ENCODE measurements around the gene RIN2. TPM values are rescaled to one million over a fixed set of nuclear protein-coding genes. Genes with fewer than 3 reads are reported as not detected.

Gene RIN2
- total RNA-seq, 2 donors from 2014 or later: 17.0 to 19.6 TPM

DNA sequence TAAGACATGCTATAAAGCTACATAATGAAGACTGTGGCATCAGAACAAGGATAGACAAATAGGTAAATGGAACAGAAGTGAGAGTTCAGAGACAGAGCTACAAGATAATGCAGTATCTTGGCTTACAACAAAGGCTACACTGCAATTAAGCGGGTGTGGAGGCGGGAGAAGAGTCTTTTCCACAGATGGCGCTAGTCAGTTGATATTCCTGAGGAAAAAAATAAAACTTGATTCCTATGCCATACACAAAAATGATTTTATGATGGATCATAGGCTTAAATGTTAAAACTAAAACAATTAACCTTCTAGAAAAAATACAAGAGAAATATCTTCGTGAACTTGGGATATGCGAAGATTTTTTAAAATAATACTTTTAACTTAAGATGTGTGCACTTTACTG is 31.0 kb downstream of the RIN2 start:
- TF ChIP-seq, protein P1, sequence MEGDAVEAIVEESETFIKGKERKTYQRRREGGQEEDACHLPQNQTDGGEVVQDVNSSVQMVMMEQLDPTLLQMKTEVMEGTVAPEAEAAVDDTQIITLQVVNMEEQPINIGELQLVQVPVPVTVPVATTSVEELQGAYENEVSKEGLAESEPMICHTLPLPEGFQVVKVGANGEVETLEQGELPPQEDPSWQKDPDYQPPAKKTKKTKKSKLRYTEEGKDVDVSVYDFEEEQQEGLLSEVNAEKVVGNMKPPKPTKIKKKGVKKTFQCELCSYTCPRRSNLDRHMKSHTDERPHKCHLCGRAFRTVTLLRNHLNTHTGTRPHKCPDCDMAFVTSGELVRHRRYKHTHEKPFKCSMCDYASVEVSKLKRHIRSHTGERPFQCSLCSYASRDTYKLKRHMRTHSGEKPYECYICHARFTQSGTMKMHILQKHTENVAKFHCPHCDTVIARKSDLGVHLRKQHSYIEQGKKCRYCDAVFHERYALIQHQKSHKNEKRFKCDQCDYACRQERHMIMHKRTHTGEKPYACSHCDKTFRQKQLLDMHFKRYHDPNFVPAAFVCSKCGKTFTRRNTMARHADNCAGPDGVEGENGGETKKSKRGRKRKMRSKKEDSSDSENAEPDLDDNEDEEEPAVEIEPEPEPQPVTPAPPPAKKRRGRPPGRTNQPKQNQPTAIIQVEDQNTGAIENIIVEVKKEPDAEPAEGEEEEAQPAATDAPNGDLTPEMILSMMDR (conservative IDR thresholded peaks at IDR 0.05): peak; percentile 64
- 88 to 95% methylated on average over 2 to 3 of the region's 5 CpGs for WGBS, 2 experiments (ENCODE audit: insufficient coverage in 1 of 2, insufficient read length in 1 of 2)
- H3K36me3 Mint-ChIP-seq (ENCODE audit: low read depth): peaks cover 3% of the 10 kb centered on the region
- H3K4me1 Mint-ChIP-seq: peaks cover 20% of the 10 kb centered on the region
- H3K27ac Mint-ChIP-seq: no peak overlapping the region
- H3K27me3 Mint-ChIP-seq (ENCODE audit: insufficient read depth): no peaks in the 10 kb centered on the region
- H3K27me3 ChIP-seq (ENCODE audit: control insufficient read depth, insufficient read depth, low read length, poor library complexity, severe bottlenecking): no peaks in the 10 kb centered on the region
- DNase-seq: no peak
- H3K4me3 ChIP-seq (ENCODE audit: low read length): no peak overlapping the region
- peaks cover 12% of the 10 kb centered on the region for H3K9me3 ChIP-seq (ENCODE audit: control insufficient read depth, low read length)
- H3K36me3 ChIP-seq (ENCODE audit: control insufficient read depth, insufficient read depth, low read length): no peaks in the 10 kb centered on the region
- no peak overlapping the region for H3K9ac ChIP-seq (ENCODE audit: extremely low read depth, low read length, poor library complexity, severe bottlenecking)
- no peak overlapping the region for H3K27ac ChIP-seq (ENCODE audit: low read depth, low read length)
- H3K9me3 Mint-ChIP-seq: peaks cover 8% of the 10 kb centered on the region
- H3K4me3 Mint-ChIP-seq: no peak overlapping the region
- peaks cover 2% of the 10 kb centered on the region for H3K4me1 ChIP-seq (ENCODE audit: control insufficient read depth, insufficient read depth, low read length)

DNA sequence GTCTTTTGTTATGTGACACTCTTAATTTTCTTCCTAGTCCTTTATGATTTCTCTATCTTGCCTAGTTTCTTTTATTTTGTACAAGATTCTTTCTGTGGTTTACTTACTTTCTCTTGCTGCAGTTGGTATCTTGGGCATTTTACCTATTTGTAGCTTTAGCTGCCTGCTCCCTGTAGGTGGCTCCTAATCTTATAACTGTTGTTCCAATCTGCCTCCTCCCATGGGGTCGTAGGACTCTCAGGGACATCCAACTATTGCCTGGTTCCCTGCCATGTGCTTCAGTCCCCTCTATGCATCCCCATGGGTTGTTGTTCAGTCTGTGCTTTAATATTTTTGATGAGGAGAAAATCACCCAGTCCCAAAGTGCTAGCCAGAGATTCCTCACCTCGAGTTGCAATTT is 31.4 kb downstream of the RIN2 start:
- Histone ChIP-seq H3K36me3 (ENCODE audit: control insufficient read depth, insufficient read depth, low read length) (no peaks in the 10 kb centered on the region), H3K27ac (ENCODE audit: low read depth, low read length) (no peak overlapping the region), H3K27me3 (ENCODE audit: control insufficient read depth, insufficient read depth, low read length, poor library complexity, severe bottlenecking) (no peaks in the 10 kb centered on the region), H3K4me1 (ENCODE audit: control insufficient read depth, insufficient read depth, low read length) (peaks cover 2% of the 10 kb centered on the region), H3K9me3 (ENCODE audit: control insufficient read depth, low read length) (peaks cover 12% of the 10 kb centered on the region), H3K4me3 (ENCODE audit: low read length) (no peak overlapping the region), H3K9ac (ENCODE audit: extremely low read depth, low read length, poor library complexity, severe bottlenecking) (no peak overlapping the region)
- TF ChIP-seq, protein P1 (conservative IDR thresholded peaks at IDR 0.05): peak; percentile 51
- DNase-seq: peak; percentile 66
- Mint-ChIP-seq H3K36me3 (ENCODE audit: low read depth) (peaks cover 3% of the 10 kb centered on the region), H3K4me1 (peaks cover 18% of the 10 kb centered on the region), H3K4me3 (no peak overlapping the region), H3K9me3 (peaks cover 8% of the 10 kb centered on the region), H3K27ac (no peak overlapping the region), H3K27me3 (ENCODE audit: insufficient read depth) (no peaks in the 10 kb centered on the region)
- WGBS, 2 experiments (ENCODE audit: insufficient coverage in 1 of 2, insufficient read length in 1 of 2): 67 to 92% methylated on average over 2 of the region's 2 CpGs

DNA sequence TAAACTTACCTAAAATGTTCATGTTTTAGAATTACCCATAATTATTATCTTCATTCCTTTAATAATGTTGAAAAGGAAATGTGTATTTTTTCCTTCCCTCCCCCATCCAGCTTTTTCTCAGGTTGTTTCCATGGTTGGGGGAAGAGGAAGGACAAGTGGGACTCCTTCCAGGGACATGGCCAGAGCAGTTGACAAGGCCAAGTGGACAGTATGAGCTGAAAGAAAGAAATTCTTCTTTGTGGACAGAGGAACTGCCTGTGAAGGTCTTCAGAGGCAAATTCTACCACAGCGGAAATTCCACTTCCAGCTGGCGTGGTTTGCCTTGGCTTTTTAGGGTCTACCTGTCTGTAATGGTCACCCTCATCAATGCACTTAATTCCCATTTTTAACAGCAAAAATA is 33.8 kb downstream of the RIN2 start:
- Mint-ChIP-seq H3K27ac (no peak overlapping the region), H3K36me3 (ENCODE audit: low read depth) (peaks cover 3% of the 10 kb centered on the region), H3K27me3 (ENCODE audit: insufficient read depth) (no peaks in the 10 kb centered on the region), H3K4me3 (no peak overlapping the region), H3K4me1 (peaks cover 5% of the 10 kb centered on the region), H3K9me3 (peaks cover 8% of the 10 kb centered on the region)
- no peak overlapping the region for H3K4me3 ChIP-seq (ENCODE audit: low read length)
- 97% methylated on average over 2 of the region's 2 CpGs; no CpG with 5 or more reads in 1 of the 2 experiments for WGBS, 2 experiments (ENCODE audit: insufficient coverage in 1 of 2, insufficient read length in 1 of 2)
- no peak overlapping the region for H3K27ac ChIP-seq (ENCODE audit: low read depth, low read length)
- H3K36me3 ChIP-seq (ENCODE audit: control insufficient read depth, insufficient read depth, low read length): no peaks in the 10 kb centered on the region
- no peak overlapping the region for H3K9ac ChIP-seq (ENCODE audit: extremely low read depth, low read length, poor library complexity, severe bottlenecking)
- no peaks in the 10 kb centered on the region for H3K27me3 ChIP-seq (ENCODE audit: control insufficient read depth, insufficient read depth, low read length, poor library complexity, severe bottlenecking)
- H3K4me1 ChIP-seq (ENCODE audit: control insufficient read depth, insufficient read depth, low read length): no peaks in the 10 kb centered on the region
- no peak for DNase-seq
- H3K9me3 ChIP-seq (ENCODE audit: control insufficient read depth, low read length): peaks cover 12% of the 10 kb centered on the region
- TF ChIP-seq, protein P1 (conservative IDR thresholded peaks at IDR 0.05): no peak
